HG03025 (cell line): ENCODE results near the gene RNF111.
"Not testable (repeated sequence)": the region's sequence is repeated elsewhere in the genome, so short reads cannot be mapped to it uniquely, and the experiment has no call there.

ENCODE experiments used
- ATAC-seq: cut with Tn5 transposase; IDR thresholded peaks from one replicate; pipeline ENCODE4 v1.9.1; 2021; ENCODE audit warnings: mild to moderate bottlenecking, moderate library complexity; ENCODE audit not compliant: unreplicated experiment, low FRiP score

Gene RNF111

DNA sequence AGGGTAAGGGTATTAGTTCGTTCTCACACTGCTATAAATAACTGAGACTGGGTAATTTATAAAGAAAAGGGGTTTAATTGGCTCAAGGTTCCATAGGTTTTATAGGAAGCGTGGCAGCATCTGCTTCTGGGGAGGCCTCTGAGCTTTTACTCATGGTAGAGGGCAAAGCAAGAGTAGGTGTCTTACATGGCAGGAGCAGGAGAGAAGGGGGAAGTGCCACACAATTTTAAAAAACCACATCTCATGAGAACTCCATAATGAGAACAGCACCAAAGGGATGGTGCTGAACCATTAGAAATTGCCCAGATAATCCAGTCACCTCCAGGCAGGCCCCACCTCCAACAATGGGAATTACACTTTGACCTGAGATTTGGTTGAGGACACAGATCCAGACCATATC, 12.2 kb downstream of the RNF111 start:
- ATAC-seq = no peak

DNA sequence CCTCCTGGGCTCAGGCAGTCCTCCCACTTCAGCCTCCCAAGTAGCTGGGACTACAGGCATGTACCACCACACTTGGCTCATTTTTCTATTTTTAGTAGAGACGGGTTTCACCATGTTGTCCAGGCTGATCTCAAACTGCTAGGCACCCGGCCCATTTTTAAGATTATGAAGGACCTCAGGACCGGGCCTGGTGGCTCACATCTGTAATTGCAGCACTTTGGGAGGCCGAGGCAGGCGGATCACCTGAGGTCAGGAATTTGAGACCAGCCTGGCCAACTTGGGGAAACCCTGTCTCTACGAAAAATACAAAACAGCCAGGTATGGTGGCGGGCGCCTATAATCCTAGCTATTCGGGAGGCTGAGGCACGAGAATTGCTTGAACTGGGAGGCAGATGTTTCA, 12.8 kb downstream of the RNF111 start:
- ATAC-seq = not testable (repeated sequence)

DNA sequence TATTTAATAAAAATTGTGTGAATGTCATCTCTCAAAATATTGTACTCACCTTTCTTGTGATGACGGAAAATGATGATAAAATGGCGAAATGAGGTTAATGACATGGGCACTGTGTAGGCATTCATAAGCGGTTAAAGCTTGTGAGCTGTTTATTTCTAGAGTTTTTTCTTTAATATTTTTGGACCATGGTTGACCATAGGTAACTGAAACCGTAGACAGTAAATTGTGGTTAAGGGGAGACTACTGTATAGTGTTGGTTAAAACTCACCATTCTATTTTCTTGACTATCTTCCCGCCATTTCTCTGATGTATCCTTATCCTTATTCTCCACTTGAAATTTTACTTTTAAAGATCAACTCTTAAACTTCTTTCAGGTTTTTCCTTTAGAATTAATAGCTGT, 14.5 kb downstream of the RNF111 start:
- ATAC-seq = no peak

DNA sequence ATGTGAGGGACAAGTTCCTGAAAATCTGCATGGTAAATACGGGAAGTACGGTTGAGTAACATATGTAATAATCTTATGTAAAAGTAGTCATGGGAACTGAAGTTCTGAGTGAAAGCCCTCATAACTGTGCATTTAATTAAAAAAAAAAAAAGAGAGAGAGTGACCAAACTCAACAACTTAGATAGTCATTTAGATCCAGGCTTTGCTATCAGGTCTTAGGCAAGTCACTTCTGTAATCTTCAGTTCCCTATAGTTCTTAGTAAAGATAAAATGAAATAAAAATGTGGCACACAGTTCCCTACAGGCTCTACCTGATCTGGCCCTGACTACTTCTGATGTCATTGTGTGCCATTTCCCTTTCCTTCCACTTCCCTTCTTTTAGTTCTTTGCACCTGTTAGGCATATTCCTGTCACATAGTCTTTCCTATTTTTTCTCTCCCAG, 15.0 kb downstream of the RNF111 start:
- no peak for ATAC-seq

DNA sequence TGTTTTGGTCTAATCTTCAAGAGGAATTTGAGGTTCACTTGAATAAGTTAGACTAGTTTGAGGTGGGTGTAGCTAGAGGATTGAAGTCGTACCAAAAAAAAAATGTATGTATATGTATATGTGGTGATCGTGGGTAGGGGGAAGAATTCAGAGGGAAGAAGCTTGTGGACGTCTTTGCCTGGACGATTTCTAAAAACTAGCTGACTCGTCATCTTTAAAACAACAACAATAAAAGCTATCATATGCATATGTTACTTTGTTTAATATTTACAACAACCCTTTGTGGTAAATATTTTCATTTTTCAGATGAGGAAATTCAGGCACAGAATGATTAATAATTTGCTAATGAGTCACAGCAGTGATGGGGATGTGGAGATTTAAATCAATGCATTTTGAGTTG, 18.1 kb downstream of the RNF111 start:
- no peak for ATAC-seq

DNA sequence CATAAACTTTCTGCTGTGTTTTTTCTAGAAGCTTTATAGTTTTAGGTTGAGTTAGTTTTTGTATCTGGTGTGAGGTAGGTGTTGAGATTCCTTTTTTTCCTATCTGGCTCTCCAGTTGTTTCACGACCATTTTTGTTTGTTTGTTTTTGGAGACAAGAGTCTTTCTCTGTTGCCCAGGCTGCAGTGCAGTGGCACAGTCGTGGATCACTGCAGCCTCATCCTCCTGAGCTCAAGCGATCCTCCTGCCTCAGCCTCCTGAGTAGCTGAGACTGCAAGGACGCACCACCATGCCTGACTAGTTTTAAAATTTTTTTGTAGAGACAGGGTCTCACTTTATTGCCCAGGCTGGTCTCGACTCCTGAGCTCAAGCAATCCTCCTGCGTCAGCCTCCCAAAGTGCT, 20.6 kb downstream of the RNF111 start:
- ATAC-seq = no peak

DNA sequence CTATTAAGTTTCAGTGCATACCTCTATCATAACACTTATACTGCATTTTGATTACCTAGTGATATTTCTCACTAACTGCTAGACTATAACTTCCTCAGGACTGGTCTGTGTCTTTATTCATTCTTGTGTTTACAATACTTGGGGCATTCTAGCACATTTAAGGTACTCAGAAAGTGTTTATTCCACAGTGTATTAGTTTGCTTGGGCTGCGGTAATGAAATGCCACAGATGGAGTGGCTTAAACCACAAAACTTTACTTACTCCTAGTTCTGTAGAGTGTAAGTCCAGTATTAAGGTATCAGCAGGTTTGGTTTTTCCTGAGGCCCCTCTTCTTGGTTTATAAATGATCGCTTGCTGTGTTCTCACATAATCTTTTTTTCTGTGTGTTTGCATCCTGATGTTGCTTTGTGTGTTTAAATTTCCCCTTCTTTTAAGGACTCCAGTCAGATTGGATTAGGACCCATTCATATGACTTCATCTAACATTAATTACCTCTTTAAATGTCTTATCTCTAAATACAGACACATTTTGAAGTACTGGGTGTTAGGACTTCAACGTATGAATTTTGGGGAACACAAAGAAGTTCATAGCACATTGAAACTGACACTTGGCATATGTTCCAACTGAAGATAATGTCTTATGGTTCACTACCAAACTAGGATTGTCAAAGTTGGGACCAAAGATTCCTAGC, 23.9 kb downstream of the RNF111 start:
- ATAC-seq = no peak

DNA sequence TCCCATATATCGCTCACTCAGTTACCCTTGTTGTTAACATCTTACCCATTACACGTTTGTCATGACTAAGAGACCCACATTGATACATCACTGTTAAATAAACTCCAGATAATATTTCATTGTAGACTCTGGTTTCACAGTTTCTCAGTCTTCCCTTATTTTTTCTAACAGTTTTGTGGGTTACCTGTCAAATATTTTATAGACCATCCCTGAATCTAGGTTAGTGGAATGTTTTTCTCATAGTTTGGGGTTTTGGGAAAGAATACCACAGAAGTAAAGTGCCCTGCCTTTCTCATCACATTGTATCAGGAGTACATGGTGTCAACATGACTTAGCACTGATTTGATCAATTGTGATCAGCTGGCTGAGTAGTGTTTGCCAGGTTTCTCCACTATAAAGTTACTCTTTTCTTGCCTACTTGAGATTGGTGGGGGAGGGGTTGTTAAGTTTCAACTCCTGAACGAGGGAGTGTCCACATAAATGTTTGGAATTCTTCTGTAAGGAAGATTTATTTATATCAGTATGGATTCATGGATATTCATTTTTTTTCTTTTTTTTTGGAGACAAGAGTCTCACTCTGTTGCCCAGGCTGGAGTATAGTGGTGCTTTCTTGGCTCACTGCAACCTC, 25.9 kb downstream of the RNF111 start:
- no peak for ATAC-seq

DNA sequence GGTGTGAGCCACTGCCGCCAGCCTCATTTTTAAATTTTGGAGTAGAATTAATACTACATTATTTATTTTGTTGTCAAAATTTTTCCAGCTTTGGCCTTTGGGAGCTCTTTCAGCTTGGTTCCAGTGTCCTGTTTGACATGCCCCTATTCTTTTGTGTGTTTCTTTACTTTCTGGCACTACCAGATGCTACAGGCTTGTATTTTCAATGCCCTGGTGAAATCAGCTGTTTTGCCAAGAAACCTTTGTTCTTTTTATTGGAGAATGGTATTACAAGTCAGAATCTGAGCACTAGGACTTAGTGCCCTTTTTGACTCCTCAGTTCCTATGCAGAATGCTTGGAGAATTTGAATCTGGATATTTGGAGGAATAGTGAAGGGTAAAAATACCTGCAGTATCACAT, 26.6 kb downstream of the RNF111 start:
- no peak for ATAC-seq

DNA sequence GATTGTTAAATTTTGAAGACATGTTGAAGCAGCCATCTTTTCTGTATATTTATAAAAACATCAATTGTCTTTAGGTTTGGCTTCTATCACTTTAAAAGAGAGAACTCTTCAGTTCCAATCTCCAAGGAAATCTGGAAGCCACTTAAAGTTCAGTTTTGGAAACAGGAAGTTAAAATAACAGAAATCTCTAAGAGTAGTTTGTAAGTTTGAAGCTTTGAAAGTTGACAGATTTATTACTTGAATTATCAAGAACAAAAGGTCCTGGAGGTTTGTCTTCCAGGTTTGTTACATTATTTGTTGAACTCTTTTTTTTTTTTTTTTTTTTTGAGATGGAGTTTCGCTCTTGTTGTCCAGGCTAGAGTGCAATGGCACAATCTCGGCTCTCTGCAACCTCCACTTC, 30.0 kb downstream of the RNF111 start:
- no peak for ATAC-seq

DNA sequence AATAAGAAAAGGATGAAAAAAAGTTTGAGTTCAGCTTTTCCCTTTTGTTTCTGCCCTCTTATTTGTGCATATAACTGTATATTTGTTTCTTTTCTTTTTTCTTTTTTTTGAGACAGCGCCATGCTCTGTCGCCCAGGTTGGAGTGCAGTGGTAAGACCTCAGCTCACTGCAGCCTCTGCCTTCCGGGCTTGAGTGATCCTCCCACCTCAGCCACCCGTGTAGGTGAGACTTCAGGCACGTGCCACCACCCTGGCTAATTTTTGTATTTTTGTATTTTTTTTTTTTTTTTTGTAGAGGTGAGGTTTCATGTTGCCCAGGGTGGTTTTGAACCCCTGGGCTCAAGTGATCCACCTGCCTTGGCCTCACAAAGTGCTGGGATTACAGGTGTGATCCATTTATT, 31.4 kb downstream of the RNF111 start:
- ATAC-seq = no peak

DNA sequence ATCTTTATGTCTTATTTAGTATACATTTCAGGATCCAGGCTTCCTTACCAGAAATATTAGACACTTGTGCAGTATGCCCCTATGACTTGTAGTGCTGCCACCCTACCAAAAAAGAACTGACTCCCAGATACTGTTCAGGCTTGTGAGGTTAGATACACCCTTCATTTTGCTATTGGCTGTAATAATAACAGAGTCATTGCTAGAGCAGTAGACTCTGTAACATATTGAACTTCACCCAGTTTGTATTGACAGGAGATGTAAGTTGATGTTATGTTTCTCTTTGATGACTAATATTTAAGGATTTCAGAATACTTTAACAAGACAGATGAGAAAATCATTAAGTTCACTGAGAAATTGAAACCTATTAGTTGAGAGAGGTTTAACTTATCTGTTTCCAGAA, 32.9 kb downstream of the RNF111 start:
- no peak for ATAC-seq

DNA sequence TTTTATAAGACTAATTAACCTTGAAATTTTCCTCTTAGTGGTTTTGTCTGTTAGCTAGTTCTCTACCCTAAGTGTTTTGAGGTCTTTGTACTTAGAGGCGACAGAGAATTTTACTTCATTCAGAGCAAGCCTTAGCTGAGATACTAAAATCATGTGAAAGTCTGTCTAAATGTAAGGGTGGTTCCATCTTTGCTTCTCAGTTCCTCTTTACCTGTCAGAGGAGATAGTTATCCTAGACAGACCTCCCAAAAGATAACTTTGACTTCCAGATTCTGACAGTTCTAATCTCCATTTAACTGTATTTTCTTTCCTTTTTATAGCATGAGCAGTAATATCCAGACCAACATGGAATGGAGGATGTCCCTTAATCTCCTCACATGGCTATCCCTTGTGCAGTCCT, 34.7 kb downstream of the RNF111 start:
- no peak for ATAC-seq

DNA sequence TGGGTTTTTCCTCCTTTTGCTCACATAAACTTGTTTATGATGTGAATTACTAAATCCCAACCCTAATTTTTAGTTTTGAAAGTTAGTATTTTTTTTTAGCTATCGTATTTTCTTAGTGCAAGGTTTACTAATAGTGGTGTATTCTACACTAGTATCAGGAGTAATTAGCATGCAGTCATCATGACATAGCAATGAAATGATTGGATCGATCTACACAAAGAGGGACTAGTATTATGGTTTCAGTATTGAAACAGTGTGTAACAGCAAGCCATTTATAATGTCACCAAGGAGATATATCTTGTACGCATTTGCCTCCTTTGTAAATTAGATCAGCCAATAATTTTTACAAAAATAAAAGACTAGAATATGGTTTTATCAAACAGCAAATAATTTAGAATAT, 38.7 kb downstream of the RNF111 start:
- ATAC-seq = no peak

DNA sequence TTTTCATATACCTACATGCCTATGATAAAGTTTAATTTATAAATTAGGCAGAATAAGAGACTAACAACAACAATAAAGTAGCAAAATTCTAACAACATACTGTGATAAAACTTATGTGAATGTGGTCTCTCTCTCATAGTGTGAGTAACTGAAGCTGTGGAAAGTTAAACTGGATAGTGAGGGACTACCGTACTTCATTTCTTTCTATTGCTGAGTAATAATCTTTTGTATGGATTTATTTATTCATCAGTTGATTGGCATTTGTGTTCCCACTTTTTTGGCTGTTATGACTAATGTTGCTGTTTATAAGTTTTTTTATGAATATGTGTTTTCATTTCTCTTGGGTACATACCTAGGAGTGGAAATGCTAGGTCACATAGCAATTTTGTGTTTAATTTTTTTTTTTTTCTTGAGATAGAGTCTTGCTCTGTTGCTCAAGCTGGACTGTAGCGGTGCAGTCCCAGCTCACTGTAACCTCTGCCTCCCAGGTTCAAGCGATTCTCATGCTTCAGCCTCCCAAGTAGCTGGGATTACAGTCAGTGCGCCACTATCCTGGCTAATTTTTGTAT, 41.0 kb downstream of the RNF111 start:
- no peak for ATAC-seq

DNA sequence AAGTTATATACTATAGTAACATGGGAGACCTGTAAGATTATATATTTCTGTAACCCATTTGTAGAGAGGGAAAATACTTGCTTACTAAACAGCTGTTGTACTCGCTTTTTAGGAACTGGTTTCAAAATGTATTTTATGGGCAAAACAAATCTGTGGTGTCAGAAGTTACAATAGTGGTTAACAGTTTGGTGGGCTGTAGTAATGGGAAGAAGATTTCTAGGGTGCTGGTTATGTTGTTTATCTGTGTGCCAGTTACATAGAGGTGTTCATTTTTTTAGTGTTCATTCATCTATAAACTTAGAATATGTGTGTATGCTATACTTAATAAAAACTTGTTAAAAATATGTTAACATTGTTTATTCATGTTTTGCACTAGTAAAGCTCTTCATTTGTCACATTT, 42.1 kb downstream of the RNF111 start:
- no peak for ATAC-seq

DNA sequence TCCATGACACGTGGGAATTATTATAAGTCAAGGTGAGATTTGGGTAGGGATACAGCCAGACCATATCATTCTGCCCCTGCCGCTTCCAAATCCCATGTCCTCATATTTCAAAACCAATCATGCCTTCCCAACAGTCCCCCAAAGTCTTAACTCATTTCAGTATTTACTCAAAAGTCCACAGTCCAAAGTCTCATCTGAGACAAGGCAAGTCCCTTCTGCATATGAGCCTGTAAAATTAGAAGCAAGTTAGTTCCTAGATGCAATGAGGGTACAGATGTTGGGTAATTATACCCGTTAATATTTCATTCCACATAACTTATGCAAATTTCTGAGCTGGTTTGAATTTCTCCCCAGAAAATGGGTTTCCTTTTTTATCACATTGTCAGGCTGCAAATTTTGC, 47.7 kb downstream of the RNF111 start:
- no peak for ATAC-seq

DNA sequence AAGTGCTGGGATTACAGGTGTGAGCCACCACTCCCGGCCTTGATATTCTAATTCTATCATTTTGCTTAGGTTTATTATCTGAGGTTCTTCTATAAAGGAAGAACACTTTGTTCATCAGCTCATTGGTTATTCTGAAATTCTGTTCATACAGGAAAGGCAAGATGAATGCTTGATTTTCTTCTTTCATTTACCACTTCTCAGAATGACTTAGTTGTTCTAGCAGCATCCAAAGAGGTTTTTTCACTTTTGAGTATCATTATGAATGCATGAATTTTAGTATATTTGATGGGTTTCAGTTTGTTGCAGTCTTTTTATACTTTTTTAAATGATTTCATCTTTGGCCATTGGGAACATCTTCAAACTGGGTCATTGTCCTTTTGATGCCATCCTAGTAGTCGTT, 51.8 kb downstream of the RNF111 start:
- no peak for ATAC-seq

DNA sequence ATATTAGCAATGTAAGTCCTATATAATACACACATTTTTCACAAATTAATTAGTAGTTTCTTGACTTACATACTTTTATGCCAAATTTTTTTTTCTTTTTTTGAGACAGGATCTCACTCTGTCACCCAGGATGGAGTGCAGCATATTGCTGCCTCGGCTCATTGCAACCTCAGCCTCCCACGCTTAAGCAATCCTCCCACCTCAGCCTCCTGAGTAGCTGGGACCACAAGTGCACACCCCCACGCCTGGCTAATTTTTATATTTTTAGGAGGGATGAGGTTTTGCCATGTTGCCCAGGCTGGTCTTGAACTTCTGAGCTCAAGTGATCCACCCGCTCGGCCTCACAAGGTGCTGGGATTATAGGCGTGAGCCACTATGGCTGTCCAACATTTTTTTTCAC, 54.6 kb downstream of the RNF111 start:
- ATAC-seq = no peak

DNA sequence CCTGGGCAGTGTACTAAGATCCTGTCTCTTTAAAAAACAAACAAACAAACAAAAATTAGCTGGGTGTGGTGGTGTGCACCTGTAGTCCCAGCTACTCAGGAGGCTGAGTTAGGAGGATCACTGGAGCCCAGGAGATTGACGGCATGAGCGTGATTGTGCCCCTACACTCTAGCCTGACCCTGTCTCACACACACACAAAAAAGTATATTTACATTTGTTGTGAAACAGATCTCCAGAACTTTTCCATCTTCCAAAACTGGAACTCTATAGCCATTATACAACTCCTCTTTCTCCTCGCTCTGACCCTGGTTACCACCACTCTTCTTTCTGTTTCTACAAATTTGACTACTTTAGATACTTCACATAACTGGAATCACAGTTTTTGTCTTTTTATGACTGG, 61.4 kb downstream of the RNF111 start:
- no peak for ATAC-seq

DNA sequence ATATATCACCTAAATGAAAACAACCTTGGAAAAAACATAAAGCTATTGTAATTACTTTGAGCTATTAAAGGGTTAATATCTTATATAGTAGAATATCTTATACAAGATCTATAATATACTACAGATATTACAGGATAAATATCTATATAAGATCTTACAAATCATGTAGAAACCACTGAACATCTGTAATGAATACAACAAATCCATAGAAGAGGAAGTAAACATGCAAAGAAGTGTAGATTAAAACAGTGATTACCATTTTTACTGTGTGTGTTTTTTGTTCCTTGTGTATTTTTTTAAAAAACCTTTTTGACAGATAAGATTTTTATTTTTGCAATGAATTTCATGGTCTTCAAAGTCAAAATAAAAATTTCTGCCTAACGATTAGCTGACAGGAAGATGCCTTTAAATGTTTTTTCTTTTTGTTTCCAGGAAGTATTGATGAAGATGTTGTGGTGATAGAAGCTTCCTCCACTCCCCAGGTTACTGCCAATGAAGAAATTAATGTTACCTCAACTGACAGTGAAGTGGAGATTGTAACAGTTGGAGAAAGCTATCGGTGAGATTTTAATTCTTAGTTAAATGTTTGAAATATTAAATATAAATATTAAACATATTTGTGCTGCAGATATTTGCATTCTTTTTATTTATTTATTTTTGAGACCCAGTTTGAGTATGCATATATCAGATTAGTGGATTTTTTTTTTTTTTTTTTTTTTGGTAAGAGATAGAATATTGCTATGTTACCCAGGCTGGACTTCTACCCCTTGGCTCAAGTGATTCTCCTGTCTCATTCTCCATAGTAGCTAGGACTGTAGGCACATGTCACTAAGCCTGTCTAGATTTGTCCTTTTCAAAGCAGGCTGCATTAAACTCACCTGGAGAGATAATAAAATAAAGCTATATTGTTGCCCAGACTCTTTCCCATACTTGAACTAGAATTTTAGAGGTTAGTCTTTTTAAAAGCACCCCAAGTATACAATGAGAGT, 64.7 kb downstream of the RNF111 start:
- no peak for ATAC-seq
